Activated naive CD4-positive, alpha-beta T cell treated with anti-CD3 and anti-CD28 coated beads, Interleukin-2, amount 50 U/mL, for 24 hours (primary cell): ENCODE data around the gene AMMECR1L.
"Not testable (repeated sequence)": the region's sequence is repeated elsewhere in the genome, so short reads cannot be mapped to it uniquely, and the experiment has no call there.

Source experiments
- H3K27ac Mint-ChIP-seq: one replicate; pipeline ENCODE4 v1.8.0; 2021; ENCODE audit warnings: mild to moderate bottlenecking, mixed read lengths
- H3K27me3 Mint-ChIP-seq: one replicate; pipeline ENCODE4 v1.8.0; 2021; ENCODE audit warnings: mixed read lengths
- H3K36me3 Mint-ChIP-seq: one replicate; pipeline ENCODE4 v1.8.0; 2021; ENCODE audit warnings: mixed read lengths
- H3K4me1 Mint-ChIP-seq: one replicate; pipeline ENCODE4 v1.8.0; 2021; ENCODE audit warnings: mixed read lengths
- H3K4me3 Mint-ChIP-seq: one replicate; pipeline ENCODE4 v1.8.0; 2021; ENCODE audit warnings: mild to moderate bottlenecking, mixed read lengths
- H3K9me3 Mint-ChIP-seq: one replicate; pipeline ENCODE4 v1.8.0; 2021; ENCODE audit warnings: mixed read lengths

AMMECR1L gene

DNA sequence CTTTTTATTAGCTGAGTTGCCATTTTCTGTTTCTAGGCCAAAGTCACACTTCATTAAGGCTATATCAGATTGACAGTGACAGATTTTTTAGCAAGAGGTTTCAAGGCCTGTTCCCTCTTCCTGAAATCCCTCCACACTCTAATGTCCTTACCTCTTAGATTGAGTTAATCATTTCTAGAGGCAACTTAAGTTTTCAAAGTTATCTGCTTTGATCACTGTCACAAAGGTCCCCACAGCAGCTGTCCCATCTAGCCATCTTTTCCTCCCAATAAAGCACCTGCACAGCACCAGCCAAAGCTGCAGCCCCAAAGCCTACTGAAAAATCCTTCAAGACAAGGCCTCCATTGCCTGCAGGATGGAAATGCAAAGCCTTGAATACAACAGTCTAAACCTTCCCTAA is 13.4 kb downstream of the AMMECR1L start:
- Mint-ChIP-seq H3K27ac (no peak overlapping the region), H3K36me3 (peaks cover 14% of the 10 kb centered on the region), H3K27me3 (no peaks in the 10 kb centered on the region), H3K4me1 (peaks cover 50% of the 10 kb centered on the region), H3K4me3 (no peak overlapping the region), H3K9me3 (no peaks in the 10 kb centered on the region)

DNA sequence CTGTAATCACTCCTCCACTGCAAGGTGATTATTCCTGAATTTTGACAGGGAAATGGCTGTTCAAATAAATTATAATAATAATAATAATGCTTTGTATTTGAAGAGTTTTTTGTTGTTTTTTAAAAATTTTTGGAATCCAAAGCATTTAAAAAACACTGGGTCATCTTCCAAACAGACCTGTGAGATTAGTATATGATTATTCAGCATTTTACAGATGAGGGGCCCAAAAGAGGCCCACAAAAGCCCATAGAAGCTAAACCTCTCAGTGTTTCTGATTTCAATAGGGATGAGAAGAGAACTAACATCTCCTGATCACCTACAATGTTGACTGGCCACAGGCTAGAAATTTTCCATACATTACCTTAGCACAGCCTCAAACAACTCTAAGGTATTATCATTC is 19.8 kb downstream of the AMMECR1L start:
- no peaks in the 10 kb centered on the region for H3K27me3 Mint-ChIP-seq
- no peak overlapping the region for H3K4me3 Mint-ChIP-seq
- H3K9me3 Mint-ChIP-seq = no peaks in the 10 kb centered on the region
- H3K36me3 Mint-ChIP-seq = peaks cover 12% of the 10 kb centered on the region
- no peaks in the 10 kb centered on the region for H3K4me1 Mint-ChIP-seq
- H3K27ac Mint-ChIP-seq = no peak overlapping the region

DNA sequence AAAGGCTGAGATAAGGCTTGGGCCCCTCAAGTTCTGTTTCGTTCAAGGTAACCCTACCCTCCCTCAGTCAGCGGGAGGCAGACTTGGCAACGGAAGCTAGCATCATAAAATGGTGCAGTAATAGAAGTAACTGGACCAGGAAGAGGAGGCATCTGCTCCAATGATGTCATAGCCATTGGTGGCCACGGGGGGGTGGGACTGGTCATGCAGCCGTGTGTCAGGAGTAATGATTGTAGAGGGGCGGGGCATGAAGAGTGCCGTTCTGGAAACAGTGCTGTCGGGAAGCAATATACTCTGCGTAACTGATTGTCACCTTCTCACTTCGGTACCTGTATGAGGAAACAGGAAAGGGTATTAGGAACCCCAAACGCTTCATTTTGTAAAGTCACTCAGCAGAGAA is 20.9 kb downstream of the AMMECR1L start:
- peaks cover 2% of the 10 kb centered on the region for H3K4me1 Mint-ChIP-seq
- no peak overlapping the region for H3K27ac Mint-ChIP-seq
- H3K36me3 Mint-ChIP-seq = peaks cover 12% of the 10 kb centered on the region
- no peaks in the 10 kb centered on the region for H3K9me3 Mint-ChIP-seq
- no peak overlapping the region for H3K4me3 Mint-ChIP-seq
- no peaks in the 10 kb centered on the region for H3K27me3 Mint-ChIP-seq

DNA sequence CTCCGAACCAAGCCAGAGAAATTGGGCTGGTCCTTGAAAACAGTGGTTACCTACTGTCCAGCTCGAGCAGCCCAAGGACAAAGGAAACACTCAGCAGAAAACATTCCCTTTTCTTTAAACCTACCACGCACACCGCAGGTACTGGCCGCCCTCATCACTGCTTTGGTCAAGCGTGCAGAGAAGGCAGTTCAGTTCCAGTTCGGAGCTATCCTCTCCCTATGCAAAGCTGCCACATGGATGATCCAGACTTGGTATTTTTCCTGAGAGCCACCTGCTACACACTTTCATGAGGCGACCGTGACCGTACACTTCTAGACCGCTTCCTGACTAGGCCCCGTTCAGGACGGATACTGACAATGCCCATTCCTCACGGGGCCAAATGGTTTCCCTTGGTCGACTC is 23.5 kb downstream of the AMMECR1L start:
- Mint-ChIP-seq H3K27me3 (no peaks in the 10 kb centered on the region), H3K9me3 (no peaks in the 10 kb centered on the region), H3K4me1 (peaks cover 10% of the 10 kb centered on the region), H3K27ac (no peak overlapping the region), H3K4me3 (no peak overlapping the region), H3K36me3 (peaks cover 14% of the 10 kb centered on the region)

DNA sequence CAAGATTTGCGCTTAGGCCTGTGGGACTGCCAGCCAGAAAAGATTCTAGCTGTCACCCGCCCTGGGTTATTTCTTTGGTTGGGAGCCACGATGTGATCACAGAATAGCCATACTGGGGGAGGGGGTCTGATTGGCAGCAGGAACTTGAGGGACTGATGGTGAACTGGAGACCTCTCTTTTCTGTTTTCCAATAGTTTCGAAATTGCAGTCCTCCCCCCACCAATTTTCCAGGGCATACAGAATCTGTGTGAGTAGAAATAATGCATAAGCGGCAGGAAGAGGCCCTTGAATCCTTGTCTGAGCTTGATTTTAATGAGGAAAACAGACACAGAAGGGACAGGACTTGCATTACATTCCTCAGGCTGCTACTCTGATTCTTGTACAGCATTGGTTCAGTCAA is 25.6 kb downstream of the AMMECR1L start:
- no peaks in the 10 kb centered on the region for H3K9me3 Mint-ChIP-seq
- H3K4me1 Mint-ChIP-seq = peaks cover 20% of the 10 kb centered on the region
- no peak overlapping the region for H3K27ac Mint-ChIP-seq
- peaks cover 15% of the 10 kb centered on the region for H3K36me3 Mint-ChIP-seq
- no peaks in the 10 kb centered on the region for H3K27me3 Mint-ChIP-seq
- no peak overlapping the region for H3K4me3 Mint-ChIP-seq

DNA sequence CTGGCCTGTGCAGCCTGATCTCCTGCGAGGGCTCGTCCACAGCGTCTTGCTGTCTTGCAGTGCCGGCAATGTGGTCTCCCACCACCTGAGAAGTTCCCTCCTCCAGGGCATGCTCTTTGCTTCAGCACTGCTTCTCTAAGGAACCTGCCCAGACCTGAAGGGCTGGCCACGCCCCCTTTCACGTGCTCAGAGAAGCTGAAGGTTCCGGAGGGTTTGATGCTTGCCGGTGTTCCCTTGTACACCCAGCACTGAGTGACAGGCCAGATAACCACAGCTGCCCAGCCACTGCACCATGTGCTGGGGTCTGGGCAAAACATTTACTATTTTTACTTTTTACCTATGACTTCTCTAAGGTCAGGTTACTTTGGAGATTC is 26.1 kb downstream of the AMMECR1L start:
- peak overlapping the region; percentile 61 for H3K4me3 Mint-ChIP-seq
- no peaks in the 10 kb centered on the region for H3K27me3 Mint-ChIP-seq
- H3K9me3 Mint-ChIP-seq = no peaks in the 10 kb centered on the region
- H3K4me1 Mint-ChIP-seq = peaks cover 22% of the 10 kb centered on the region
- no peak overlapping the region for H3K27ac Mint-ChIP-seq
- H3K36me3 Mint-ChIP-seq = peaks cover 12% of the 10 kb centered on the region

DNA sequence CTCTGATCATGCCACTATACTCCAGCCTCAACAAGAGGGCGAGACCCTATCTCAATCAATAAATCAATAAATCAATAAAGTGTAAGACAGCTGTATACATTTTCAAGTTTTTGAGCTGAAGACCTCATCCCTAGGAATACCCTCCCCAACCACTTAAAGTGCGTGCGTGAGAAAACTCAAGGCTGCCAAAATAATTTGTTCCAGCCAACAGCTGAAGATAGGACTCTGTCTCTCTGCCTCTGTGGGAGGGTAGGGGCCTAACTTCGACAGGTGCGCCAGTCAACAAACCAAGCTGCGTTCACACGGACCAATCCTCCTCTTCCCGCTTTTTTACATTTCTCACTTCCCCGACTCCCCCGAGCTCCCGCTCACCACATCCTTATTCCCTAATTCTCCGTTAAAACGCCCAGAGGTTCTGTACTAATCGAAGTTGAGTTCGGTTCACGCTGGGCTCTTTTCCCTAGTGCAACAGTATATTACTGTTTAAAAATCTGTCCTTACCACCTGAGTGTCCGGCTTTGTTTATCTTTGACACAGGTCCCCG is 28.4 kb downstream of the AMMECR1L start:
- Mint-ChIP-seq H3K27ac (peak overlapping the region; percentile 92), H3K4me1 (peaks cover 42% of the 10 kb centered on the region), H3K27me3 (no peaks in the 10 kb centered on the region), H3K36me3 (peaks cover 4% of the 10 kb centered on the region), H3K9me3 (no peaks in the 10 kb centered on the region), H3K4me3 (peak overlapping the region; percentile 100)

DNA sequence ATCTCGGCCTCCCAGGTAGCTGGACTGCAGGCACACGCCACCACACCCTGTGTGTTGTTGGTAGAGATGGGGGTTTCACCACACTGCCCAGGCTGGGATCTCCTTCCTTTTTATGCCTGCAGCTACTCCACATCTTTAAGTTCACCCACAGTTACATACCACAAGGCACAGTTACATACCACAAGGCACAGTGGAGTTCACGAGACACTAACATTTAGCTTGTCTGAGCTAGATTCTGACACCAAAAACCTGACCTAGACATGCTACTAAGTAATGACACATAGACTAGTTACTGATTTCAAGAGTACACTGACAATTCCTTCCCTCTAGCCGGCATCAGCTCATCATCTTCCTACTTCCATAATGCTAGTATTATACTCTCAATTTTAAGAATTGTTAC is 32.1 kb downstream of the AMMECR1L start:
- Mint-ChIP-seq H3K27ac (no peak overlapping the region), H3K4me3 (no peak overlapping the region), H3K9me3 (no peaks in the 10 kb centered on the region), H3K36me3 (peaks cover 16% of the 10 kb centered on the region), H3K27me3 (no peaks in the 10 kb centered on the region), H3K4me1 (peaks cover 45% of the 10 kb centered on the region)

DNA sequence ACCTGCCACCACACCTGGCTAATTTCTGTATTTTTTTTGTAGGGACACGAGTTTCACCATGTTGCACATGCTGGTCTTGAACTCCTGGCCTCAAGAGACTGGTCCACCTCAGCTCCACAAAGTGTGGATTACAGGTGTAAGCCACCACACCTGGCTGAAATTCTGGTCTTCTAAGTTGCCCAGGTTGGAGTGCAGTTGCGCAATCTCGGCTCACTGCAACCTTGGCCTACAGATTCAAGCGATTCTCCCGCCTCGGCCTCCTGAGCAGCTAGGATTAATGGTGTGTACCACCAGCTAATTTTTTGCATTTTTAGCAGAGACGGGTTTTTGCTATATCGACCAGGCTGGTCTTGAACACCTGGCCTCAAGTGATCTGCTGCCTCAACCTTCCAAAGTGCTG is 33.4 kb downstream of the AMMECR1L start:
- H3K27me3 Mint-ChIP-seq = no peaks in the 10 kb centered on the region
- H3K36me3 Mint-ChIP-seq = peaks cover 14% of the 10 kb centered on the region

DNA sequence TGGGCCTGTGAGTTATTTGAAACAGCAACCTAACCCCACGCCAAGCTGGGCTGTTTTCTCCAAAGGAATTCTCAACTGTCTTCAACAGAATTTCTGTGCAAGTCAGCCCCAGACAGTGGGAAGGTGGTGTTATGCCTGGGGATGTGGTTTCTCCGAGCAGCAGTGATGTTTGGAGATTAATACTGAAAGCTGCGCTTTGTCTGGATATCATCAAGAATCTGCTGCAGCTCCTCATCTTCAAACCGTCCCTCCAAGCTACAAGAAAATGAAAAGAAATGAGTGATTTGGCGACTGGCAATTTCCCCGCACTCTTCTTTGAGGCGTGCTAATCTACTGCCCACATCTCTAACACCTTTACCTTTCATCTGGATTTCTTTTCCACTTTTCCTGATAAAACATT is 37.8 kb downstream of the AMMECR1L start:
- Mint-ChIP-seq H3K4me1 (peaks cover 16% of the 10 kb centered on the region), H3K9me3 (no peaks in the 10 kb centered on the region), H3K36me3 (peaks cover 19% of the 10 kb centered on the region), H3K27me3 (no peaks in the 10 kb centered on the region), H3K4me3 (no peak overlapping the region), H3K27ac (no peak overlapping the region)

More for the DNA sequence above, 33.4 kb downstream of the AMMECR1L start:
- H3K9me3 Mint-ChIP-seq = no peaks in the 10 kb centered on the region
- H3K4me1 Mint-ChIP-seq = peaks cover 42% of the 10 kb centered on the region
- H3K27ac Mint-ChIP-seq = no peak overlapping the region
- no peak overlapping the region for H3K4me3 Mint-ChIP-seq

DNA sequence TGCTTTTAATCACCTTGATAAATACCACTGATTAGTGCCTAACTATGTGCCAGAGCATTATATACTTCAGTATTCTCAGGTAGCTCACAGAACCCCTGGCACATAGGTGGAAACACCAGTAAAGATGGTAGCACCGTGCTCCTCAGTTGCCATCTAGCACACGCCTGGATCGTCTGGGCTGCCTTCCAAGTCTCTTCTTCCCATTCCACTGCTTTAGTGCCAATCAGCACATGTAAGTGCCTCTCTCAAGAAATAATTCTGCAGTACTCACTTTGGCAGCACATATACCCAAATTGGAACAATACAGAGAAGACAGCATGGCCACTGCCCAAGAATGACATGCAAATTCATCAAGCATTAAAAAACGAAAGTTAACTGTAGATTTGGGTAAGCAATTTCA is 40.8 kb downstream of the AMMECR1L start:
- no peaks in the 10 kb centered on the region for H3K27me3 Mint-ChIP-seq
- H3K4me1 Mint-ChIP-seq = peaks cover 6% of the 10 kb centered on the region
- no peak overlapping the region for H3K4me3 Mint-ChIP-seq
- peaks cover 15% of the 10 kb centered on the region for H3K36me3 Mint-ChIP-seq
- H3K27ac Mint-ChIP-seq = no peak overlapping the region
- H3K9me3 Mint-ChIP-seq = no peaks in the 10 kb centered on the region

DNA sequence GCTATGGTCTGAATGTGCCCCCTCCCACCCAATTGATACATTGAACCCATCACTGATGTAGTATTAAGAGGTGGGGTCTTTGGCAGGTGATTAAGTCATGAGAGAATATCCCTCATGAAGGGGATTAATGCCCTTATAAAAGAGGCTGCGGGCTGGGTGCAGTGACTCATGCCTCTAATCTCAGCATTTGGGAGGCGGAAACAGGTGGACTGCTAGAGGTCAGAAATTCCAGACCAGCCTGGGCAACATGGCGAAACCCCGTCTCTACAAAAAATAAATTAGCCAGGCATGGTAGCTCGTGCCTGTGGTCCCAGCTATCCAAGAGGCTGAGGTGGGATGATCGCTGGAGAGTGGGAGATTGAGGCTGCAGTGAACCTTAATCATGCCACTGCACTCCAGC is 42.1 kb downstream of the AMMECR1L start:
- Mint-ChIP-seq H3K4me3 (no peak overlapping the region), H3K27ac (no peak overlapping the region), H3K27me3 (no peaks in the 10 kb centered on the region), H3K36me3 (peaks cover 6% of the 10 kb centered on the region), H3K9me3 (no peaks in the 10 kb centered on the region), H3K4me1 (peaks cover 6% of the 10 kb centered on the region)

DNA sequence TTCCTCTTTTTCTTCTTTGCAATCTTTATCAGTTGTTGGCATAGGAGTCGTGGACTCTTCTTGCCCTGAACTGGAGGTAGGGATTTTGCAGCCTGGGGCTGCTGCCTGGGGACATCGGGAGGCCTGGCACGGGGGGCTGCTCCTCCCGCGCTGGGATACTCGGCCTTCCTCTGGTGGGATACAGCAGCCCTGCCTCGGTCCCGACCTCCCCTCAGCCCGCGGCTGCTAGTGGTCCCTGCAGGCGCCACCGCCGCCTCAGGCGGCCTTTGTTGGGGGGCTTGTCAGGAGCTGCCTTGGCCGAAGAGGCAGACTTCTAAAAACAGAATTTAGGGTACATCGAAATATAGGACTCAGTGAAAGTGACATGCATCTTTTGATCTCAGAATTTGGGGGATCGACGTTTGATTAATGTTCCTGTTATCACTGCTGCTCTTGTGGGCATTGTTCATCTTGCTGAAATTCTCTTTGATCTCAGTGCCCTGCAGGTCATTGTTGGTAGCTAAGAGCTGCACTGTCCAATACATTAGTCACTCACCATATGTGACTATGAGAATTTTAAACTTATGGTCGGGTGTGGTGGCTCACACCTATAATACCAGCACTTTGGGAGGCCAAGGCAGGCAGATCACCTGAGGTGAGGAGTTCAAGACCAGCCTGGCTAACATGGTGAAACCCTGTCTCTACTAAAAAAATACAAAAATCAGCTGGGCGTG is 44.1 kb downstream of the AMMECR1L start:
- Mint-ChIP-seq H3K4me1 (peaks cover 6% of the 10 kb centered on the region), H3K36me3 (peaks cover 5% of the 10 kb centered on the region), H3K4me3 (no peak overlapping the region), H3K27ac (no peak overlapping the region), H3K9me3 (no peaks in the 10 kb centered on the region), H3K27me3 (no peaks in the 10 kb centered on the region)

DNA sequence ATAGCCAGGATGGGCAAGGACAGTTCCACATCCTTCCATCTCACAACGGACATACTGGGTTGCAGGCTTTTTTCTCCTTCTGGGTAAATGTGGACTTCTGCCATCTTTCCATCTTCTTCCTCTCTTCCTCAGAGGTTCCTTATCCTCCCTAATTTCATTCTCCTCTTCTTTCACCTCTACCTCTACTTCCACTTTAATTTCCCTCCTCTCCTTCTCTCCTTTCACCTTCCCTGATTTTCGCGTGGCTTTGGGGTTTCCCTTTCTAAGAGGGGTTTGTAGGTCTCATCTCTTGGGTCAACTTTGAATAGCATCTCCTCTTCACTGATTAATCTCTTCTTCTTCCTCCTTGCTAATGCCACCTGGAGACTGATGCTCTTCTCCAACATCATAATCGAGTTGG is 44.9 kb downstream of the AMMECR1L start:
- Mint-ChIP-seq H3K4me3 (no peak overlapping the region), H3K4me1 (peaks cover 6% of the 10 kb centered on the region), H3K36me3 (peaks cover 5% of the 10 kb centered on the region), H3K9me3 (no peaks in the 10 kb centered on the region), H3K27ac (no peak overlapping the region), H3K27me3 (no peaks in the 10 kb centered on the region)

DNA sequence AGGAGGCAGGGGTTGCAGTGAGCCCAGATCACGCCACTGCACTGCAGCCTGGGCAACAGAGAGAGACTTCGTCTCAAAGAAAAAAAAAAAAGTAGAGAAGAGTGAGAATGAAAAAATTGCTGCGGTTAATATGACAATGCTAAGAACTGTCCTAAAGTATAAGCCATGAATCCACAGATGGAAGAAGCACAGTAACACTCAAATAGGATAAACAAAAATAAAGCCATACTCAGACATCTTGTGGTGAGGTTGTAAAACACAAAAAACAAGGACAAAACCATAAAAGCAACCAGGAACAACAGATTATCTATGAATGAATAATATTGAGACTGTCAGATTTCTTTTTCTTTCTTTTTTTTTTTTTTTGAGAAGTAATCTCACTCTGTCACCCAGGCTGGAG is 50.8 kb downstream of the AMMECR1L start:
- H3K4me3 Mint-ChIP-seq = no peak overlapping the region
- no peaks in the 10 kb centered on the region for H3K27me3 Mint-ChIP-seq
- no peaks in the 10 kb centered on the region for H3K9me3 Mint-ChIP-seq
- H3K27ac Mint-ChIP-seq = no peak overlapping the region
- H3K36me3 Mint-ChIP-seq = no peaks in the 10 kb centered on the region
- H3K4me1 Mint-ChIP-seq = peaks cover 12% of the 10 kb centered on the region

DNA sequence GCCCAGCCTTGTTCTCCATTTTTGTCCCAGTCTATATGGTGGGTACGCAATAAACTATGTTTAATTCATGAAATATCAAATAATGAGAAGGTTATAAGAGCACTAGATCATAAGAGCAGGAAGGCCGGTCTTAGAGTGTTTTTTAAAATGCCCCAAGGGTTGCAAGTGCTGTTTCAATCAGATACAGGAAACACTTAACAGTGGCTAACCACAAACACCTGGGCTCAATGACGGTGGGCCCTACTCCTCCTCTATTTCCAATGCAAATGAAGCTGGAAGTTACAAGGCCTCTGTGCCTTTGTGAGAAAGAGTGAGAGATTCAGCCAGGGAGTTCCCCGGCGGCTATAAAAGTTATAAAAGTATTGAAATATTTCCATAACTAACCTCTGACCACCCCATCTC is 55.9 kb downstream of the AMMECR1L start:
- peak overlapping the region; percentile 71 for H3K4me3 Mint-ChIP-seq
- peaks cover 32% of the 10 kb centered on the region for H3K4me1 Mint-ChIP-seq
- H3K27me3 Mint-ChIP-seq = no peaks in the 10 kb centered on the region
- H3K36me3 Mint-ChIP-seq = peaks cover 4% of the 10 kb centered on the region
- peak overlapping the region; percentile 70 for H3K27ac Mint-ChIP-seq
- H3K9me3 Mint-ChIP-seq = no peaks in the 10 kb centered on the region

DNA sequence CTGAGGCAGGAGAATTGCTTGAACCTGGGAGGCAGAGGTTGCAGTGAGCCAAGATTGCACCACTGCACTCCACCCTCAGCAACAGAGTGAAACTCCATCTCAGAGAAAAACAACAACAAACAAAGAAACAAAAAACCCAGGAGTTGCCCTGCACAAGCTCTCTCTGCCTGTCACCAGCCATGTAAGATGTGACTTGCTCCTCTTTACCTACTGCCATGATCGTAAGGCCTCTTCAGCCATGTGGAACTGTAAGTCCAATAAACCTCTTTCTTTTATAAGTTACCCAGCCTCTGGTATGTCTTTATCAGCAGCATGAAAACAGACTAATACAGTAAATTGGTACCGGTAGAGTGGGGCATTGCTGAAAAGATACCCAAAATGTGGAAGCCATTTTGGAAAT is 59.0 kb downstream of the AMMECR1L start:
- peaks cover 32% of the 10 kb centered on the region for H3K4me1 Mint-ChIP-seq
- H3K27me3 Mint-ChIP-seq, H3K4me3 Mint-ChIP-seq, H3K36me3 Mint-ChIP-seq, H3K9me3 Mint-ChIP-seq, H3K27ac Mint-ChIP-seq: not testable (repeated sequence)
